ENCODE data around the gene ITGAE.
"Not testable (repeated sequence)": the region's sequence is repeated elsewhere in the genome, so short reads cannot be mapped to it uniquely, and the experiment has no call there.

Gene ITGAE

DNA sequence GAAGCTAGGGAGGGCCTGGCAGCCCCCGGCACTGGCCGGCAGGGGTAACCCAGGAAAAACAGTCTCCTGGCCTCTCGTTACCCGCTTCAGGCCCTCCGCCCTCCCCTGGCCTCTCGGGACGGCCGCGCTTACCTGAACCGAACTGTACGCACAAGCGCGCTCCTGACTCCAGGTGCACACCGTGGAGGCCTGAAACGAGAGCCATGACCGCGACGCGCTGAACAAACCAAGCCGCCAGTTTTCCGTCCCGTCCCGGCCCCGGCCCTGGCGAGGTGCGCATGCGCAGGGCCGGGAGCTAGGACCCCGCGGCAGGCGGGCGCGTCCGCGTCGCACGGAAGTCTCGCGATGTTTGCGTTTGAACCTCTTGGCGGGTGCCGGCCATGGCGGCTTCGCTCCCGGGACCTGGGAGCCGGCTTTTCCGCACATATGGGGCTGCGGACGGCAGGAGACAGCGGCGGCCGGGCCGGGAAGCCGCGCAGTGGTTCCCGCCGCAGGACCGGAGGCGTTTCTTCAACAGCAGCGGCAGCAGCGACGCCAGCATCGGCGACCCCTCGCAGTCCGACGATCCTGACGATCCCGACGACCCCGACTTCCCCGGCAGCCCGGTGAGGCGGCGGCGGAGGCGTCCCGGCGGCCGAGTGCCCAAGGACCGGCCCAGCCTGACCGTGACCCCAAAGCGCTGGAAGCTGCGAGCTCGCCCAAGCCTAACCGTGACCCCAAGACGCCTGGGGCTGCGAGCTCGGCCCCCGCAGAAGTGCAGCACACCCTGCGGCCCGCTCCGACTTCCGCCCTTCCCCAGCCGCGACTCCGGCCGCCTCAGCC is 77.2 kb downstream of the ITGAE start, which contains the start of gene HASPIN:
Gene HASPIN (plus strand): TSS at position 348 of the 822 bp plus-strand sequence. CDS start 33 bp downstream, at position 381.
- DNase-seq, result peak; percentile 84 to 94 (median 91)

DNA sequence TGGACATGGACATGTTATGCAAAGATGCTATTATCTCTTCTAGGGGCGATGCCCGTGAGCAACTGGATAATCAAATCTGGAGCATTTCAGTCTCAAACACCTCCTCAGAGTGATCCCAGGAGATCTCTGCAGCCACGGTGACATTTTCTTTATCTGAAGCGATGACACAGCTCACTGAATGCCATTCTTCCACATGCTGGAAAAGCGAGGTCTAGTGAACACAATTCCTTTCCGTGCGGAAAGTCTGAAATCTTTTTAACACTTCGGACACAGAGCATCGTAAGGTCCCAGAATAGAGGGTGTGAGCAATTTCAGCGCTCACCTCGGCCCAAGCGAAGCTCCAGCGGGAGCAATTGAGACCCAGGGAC is 77.8 kb downstream of the ITGAE start:
- no peak for DNase-seq

DNA sequence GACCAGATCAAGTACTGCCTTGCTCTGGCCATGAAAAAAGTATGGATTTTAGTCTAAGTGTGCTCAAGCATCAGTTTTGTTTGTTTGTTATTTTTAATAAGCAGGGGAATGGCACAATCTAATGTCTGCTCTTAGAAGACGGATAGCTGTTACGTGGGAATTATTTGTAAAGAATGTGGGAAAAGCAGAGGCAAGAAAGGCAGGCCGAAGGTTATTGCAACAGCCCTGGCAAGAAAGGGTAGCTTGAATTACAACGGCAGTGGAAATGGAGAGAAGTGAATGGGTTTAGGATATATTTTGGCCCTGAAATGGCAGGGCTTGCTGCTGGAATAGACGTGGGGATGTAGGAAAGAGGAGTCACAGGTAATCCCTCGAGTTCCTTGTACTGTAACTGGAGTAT is 78.3 kb downstream of the ITGAE start:
- DNase-seq, result no peak

DNA sequence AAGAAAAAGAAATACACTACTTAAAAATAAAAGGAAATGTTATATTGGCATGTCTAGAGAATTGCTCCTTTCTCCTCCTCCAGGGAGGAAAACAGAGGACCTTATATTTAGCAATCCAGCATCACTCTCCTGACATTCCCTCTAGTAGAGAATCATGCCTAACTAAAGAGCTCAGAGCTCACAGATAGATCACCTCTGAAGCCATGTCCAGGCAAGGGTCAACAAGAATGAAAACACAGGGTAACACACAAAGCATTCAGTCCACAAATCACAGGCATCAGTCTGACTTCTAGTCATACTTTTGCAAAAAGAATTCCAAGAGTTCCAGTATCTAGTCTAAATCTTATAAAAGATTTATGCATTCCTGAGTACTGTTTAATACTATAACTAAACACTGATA is 81.7 kb downstream of the ITGAE start:
- DNase-seq, result no peak

DNA sequence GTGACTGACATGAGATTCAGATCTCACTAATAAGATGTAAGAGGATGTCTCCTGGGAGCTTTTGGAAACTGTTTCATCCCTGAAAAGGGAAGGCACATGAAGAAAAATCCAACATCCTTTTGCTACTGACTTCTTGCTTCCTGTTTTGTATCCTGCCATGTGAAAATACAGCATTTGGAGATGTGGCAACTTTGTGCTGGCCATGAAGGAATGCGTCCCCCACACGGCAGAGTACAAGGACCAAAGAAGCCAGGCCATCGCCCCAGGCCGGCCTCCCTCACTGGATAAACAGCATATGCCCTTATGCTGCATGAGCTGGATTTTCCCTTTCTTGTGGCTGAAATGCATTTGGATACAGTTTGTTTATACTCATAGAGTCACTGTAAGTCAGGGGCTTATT is 82.8 kb downstream of the ITGAE start:
- no peak for DNase-seq

DNA sequence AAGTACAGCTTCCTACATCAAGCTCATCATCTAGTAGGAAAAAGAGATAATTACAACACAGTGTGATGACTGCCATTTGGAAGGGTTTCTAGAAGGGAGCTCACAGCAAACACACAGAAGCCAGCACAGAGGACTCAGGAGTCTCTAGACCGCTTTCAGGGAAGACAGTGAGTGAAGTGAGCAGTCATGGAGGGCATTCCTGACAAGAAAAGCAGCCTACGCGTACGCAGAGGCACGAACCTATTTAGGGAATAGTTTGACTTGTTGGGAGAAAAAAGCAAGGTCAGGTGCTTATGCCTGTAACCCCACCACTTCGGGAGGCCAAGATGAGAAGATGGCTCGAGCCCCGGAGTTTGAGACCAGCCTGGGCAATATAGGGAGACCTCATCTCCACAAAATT is 85.7 kb downstream of the ITGAE start:
- no peak for DNase-seq

DNA sequence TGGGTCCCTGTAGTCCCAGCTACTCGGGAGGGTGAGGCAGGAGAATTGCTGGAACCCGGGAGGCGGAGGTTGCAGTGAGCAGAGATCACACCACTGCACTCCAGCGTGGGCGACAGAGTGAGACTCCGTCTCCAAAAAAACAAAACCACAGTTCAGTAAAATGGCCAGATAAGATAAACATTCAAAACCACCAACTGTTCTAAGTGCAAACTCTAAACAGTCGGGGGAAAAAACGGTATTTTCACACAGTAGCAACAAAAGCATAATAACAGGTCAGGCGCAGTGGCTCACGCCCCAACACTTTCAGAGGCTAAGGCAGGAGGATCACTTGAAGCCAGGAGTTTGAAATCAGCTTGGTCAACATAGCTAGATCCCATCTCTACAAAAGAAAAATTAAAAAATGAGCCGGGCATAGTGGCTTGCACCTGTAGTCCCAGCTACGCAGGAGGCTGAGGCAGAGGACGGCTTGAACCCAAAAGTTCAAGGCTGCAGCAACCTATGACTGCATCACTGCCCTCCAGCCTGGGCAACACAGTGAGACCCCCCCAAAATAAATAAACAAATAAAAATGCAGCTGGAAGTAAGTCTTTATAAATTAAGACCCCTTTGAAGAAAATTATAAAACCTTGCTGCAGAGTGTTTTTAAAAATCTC is 88.1 kb downstream of the ITGAE start:
- peak in 1 of 5 donors; percentile 85 for DNase-seq

DNA sequence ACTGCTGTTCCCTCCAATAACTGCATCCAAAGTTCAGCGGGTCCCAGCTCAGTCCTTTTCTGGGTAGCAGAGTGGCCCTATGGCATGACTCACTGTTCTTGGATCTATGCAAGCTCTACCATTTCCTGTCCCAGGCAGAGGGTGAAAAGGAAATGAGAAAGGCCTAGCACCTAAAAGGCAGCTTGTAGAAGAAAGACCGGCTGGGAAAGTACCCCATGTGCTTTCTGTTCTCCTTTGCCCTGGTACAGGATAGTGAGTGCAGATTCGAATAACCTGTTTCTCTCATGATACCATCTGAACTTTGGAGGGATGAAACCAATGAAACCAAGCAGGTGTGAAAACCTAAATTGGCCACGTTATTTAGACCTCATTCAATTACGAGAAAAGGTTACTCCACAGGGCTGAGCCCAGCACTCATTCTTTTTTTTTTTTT is 90.0 kb downstream of the ITGAE start:
- DNase-seq, result peak; percentile 50 to 99 (median 65)

DNA sequence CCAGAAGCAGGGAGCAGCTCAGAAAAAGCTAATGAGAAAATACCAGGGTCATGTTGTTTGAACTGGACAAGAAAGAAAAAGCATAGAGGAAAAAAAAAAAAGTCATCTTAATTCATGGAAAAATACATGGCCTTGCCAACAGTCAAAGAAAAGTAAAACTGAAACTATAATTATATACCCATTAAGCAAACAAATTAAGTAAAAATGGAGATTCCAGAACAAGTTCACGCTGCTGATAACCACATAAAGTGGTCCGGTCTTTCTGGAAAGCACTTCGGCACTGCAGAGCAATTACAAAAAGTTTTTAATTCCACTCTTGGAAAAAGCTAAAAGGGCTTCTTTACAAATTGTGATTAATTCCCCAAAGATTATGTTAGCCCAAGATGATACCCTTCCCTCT is 92.6 kb downstream of the ITGAE start:
- no peak for DNase-seq

DNA sequence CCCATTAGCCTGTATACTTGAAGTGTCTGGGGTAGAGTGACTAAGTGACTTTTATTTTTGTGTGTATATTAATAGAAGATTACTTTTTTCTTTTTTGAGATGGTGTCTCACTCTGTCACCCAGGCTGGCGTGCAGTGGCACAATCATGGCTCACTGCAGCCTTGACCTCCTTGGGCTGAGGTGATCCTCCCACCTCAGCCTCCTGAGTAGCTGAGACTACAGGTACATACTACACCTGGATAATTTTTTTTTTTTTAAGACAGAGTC is 95.3 kb downstream of the ITGAE start:
- not testable (repeated sequence) for DNase-seq

DNA sequence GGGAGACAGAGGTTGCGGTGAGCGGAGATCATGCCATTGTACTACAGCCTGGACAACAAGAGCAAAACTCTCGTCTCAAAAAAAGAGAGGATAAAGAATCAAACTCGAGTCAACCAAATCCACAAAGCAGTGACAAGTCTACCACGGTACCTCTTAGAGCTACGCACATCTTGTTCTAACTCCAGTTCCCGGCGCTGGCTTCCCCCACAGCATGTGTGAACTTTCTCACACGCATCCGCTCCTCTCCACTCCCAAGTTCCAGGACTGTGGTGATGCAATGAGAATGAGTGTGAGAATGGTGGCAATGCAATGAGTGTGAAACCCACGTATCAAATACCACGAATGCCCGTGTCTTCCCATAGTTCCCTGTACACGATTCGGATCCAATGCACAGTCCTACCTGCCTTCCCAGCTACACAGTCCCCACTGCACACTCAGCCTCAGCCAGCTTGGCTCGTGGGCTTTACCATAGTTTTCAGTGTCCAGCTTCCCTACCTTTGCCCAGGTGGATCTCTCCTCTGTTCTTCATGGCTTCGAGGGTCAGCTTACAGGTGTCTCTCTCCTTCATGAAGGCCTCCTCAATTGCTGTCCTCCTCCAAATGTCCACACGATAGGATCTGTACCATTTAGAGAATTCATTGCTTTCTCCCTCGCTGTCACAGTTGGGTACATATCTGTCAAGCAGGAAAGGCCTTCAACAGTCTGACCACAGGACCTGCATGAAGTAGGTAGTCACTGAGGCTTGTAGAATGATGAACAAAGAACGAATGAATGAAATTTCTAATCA is 95.9 kb downstream of the ITGAE start:
- no peak for DNase-seq

DNA sequence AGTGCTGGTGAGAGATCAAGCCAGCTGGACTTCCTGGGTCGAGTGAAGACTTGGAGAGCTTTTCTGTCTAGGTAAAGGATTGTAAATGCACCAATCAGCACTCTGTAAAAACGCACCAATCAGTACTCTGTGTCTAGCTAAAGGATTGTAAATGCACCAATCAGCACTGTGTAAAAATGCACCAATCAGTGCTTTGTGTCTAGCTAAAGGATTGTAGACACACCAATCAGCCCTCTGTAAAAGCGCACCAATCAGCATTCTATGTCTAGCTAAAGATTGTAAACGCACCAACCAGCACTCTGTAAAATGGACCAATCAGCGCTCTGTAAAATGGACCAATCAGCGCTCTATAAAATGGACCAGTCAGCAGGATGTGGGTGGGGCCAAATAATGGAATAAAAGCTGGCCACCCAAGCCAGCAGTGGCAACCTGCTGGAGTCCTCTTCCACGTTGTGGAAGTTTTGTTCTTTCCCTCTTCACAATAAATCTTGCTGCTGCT is 98.9 kb downstream of the ITGAE start:
- DNase-seq, result not testable (repeated sequence)

DNA sequence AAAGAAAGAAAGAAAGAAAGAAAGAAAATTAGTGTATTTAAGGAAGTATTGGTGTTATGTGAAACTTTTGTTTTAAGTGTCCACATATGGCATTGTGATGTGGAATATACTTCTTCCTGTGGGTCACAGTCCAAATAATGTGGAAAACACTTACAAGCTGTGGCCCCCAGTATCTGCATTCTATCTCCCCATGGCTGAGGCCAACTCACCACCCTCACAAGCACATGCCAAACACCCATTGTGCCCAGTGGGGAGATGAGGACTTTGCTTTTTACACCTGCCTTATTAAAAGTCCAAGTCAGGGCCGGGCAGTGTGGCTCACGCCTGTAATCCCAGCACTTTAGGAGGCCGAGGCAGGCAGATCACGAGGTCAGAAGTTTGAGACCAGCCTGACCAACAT is 101.0 kb downstream of the ITGAE start:
- no peak for DNase-seq

DNA sequence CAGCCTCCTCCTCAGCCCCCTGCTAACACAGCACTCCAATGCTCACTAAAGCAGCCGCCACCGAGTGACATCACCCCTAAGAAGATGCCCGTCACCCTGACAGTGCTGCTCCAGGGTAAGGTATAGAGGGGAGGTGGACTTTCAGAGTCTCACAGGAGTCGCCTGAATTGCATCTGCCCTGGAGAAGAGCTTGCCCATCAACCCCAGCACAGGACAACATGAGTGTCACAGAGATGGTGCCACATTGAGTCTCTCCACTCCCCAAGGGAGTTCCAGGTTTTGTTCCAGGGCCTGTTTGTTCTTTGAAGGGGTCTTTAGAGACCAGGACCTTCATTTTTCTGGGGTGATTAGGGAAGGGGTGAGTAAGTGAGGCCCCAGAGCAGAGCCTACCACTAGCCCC is 102.8 kb downstream of the ITGAE start:
- no peak for DNase-seq

DNA sequence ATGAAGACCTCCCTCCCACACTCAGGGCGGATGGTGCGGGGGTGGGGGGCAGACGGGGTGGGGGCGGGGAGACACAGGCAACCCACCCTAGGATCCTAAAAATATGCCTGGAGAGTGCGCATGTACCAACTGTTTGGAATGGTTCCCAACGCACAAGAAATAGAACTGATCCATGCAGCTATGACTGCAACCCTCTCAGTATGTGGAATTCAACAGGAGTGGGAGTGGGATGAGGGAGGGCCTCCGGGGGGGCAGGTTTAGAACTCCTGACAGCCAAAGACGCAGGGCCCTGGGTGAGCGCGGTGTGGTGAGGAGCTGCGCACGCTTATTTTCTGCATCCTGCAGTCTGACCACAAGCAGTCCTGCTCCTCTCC is 103.9 kb downstream of the ITGAE start:
- no peak for DNase-seq

DNA sequence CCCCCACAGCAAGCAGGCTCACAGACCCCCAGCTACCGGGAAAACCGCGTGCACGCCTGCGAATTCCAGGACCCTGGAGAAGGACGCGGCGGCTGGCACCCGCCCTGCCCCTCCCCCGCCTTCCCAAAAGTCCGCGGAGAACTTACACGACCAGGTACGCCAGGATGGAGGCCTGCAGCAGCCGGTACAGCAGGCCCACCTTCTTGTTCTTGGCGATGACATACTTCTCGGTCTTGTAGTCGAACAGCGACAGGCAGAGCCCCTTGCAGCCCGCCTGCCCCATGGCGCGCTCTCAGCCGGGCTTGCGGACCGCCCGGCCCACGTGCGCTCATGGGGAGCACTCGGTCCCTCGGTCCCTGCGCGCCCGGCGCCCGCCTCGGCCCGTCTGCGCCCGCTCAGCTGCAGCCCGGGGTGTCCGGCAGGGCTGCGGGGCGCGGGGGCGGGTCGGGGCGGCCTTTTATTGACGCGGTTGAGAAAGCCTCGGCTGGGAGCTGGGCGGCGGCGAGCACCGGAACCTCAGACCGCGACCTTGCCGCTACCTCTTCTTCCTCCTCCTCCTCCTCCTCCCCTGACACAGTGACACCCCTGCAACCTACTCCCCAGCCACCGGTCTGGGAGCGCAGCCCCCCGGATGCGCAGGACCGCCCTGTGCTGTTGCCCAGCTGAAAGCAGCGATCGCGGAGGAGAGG is 105.1 kb downstream of the ITGAE start, which contains the start of gene P2RX5:
Gene P2RX5 (minus strand): TSS at position 433 of the 689 bp plus-strand sequence. CDS start 150 bp downstream, at position 283.
- DNase-seq, result peak in 2 of 5 donors; percentile 18 to 80

DNA sequence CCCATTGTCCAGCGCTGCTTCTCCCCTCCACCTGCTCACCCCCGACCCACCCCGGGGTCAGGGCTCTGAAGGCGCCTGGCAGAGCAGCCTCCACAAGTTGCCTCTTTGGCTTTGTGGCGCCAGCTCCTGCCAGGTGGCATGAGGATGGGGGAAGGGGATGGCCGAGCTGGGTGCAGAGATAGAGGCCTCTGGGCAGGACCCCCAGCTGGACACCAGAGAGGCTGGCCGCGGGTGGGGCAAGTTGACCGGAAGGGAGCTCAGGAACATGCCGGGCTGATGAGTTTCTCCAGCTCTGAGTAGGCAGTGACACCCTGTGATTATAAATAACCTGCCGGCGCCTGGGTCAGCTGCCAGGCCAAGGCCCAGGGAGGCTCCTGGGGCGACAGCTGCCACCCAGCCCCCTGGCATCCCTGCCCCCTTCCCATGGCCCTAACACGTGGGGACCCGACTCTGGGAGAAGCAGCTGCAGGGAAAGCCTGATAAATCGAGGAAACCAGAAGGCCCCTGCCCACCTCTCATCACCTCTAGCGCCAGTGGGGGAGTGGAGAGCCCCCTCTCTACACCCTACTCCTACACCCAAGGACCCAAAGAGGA is 105.8 kb downstream of the ITGAE start:
- DNase-seq, result no peak

DNA sequence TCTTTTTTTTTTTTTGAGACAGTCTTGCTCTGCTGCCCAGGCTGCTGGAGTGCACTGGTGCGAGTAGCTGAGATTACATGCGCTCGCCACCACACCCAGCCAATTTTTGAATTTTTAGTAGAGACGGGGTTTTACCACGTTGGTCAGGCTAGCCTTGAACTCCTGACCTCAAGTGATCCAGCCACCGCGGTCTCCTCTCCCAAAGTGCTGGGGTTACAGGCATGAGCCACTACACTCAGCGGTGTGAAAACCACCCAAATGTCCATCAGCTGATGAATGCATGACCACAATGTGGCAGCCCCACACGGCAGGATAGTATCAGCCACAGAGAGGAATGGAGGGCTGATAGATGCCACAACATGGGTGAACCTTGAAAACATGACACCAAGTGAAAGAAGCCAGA is 107.2 kb downstream of the ITGAE start:
- DNase-seq, result peak in 1 of 5 donors; percentile 72

DNA sequence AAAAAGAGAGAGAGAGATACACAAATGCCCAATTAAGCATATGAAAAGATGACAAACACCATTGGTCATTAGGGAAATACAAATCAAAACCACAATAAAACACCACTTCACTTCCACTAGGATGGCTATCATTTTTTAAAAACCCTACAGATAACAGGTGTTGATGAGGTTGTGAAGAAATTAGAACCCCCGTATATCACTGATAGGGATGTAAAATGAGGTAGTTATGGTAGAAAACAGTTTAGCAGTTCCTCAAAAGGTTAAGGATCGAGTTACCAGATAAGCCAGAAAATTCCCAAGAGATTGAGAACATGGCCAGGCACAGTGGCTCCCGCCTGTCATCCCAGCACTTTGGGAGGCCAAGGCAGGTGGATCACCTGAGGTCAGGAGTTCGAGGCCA is 107.8 kb downstream of the ITGAE start:
- no peak for DNase-seq

DNA sequence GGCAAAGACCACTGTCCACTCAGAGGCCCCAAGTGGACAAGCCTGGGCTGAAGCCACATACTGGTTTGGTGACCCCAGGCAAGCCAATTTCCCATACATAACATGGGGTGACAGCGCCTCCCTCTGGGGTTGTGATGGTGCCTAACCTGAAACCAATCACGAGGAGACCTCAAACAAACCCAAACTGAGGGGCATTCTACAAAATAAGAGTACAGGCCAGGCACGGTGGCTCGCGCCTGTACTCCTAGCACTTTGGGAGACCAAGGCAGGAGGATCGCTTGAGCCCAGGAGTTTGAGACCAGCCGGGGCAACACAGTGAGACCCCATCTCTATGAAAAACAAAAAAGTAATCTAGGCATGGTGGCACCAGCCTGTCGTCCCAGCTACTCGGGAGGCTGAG is 108.6 kb downstream of the ITGAE start:
- no peak for DNase-seq

DNA sequence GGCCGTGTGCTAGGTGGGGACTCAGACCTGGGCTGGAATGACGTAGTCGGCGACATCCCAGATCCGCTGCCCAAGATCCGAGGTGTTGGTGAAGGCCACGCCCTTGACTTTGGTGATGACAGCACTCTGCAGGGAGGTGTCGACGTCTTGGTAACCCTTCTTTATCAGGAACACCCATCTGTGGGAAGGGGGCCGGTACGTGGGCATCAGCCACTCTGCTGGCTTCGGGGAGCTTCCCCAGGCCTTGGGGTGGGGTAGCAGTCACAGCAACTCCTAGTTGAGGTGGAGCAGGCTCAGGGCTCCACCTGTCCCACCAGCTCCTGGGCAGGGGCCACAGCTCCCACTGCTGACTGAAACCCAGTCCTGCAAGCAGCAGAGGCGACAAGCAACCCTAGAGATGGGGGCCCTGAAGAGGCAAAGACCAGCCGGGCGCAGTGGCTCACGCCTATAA is 109.3 kb downstream of the ITGAE start:
- no peak for DNase-seq

DNA sequence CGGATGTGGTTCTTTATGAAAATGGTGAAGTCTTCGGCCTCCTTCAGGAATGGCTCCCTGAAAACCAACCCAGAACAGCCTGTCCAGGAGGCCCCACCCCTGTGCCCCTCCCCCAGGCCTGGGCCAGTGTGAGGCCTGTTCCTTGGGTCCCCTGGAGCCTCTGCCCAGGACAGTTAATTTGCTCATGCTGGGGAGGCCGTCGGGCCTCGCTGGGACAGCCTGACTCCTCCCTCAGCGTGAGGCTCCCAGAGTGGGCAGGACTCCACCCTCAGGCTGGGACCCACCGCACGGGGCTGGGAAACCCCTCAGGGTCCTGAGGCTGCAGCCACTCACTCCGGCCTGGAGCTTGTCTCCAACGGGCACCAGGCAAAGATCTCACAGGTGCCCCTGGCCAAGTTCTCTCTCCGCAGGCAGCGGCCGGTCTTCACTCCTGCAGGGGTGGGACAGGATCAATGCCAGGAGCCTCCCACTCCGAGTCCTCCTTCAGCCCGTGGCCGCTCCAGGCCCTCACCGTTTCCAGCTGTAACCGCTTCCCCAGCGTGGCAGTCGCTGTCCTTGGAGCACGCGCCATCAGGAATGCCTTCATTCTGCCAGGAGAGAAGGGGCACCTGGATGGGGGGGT is 110.8 kb downstream of the ITGAE start:
- DNase-seq, result no peak

Data from T-helper 1 cell (primary cell).